Measurements from ENCODE around the gene ZFYVE1.

- TF ChIP-seq CTCF (IDR thresholded peaks at IDR 0.05), result no peak
- TF ChIP-seq POLR2A (IDR thresholded peaks at IDR 0.05), result no peak
Observed at GRCh38 chr14:73003681-73004080, 23.2 kb downstream of the ZFYVE1 start.
